NCI-H82 treated with DMSO at 0.1 percent for 48 hours (cell line): Measurements from ENCODE around the gene GUCA1A.
"Not testable (repeated sequence)": the region's sequence is repeated elsewhere in the genome, so short reads cannot be mapped to it uniquely, and the experiment has no call there.

Source experiments
- DNase-seq: peaks from one replicate; lab custom pipeline; 2025; ENCODE audit not compliant: unreplicated experiment; lab: John Stamatoyannopoulos, UW

Gene GUCA1A

GRCh38 chr6:42202131-42202915 lies 29.2 kb downstream of the GUCA1A start:
- peak; percentile 49 for DNase-seq

- DNase-seq: no peak
Measured at GRCh38 chr6:42203183-42203582, 30.0 kb downstream of the GUCA1A start.

- DNase-seq: no peak
Measured at GRCh38 chr6:42204768-42205282, 31.7 kb downstream of the GUCA1A start.

DNA sequence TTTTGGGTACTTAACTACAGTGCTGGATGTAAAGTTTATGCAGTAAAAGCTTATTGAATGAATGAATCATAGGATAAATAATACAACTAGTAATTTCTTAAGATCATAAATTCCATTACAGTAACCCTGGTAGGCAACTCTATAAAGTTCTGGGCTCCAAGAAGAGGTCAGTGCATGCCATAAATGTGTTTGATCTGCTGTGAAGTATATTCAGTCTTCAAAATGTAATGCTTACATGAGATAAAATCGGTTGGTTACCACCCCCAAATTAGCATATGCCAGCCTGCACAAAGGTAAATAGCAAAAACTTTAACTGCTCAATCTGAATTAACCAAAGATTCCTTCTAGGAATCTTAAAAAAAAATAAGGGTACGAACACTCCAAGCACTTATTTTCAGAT lies 34.4 kb downstream of the GUCA1A start:
- not testable (repeated sequence) for DNase-seq

DNA sequence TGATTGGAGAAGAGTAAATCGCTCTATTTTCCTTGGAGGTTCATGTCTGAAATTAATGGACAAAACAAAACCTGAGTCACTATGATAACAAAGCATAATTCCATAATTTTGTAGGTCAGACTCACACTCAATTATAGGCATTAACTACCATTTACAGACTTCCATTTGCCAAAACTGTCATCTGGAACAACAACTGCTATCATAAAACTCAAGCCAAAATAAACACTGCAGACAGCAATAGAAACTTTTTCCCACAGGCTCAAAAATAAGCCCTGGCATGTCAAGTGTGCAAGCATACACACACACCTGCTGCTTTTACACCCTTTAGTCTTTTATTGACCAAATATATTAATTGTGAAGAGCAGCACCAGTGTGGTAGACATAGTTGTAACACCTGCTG lies 37.4 kb downstream of the GUCA1A start:
- DNase-seq: no peak

DNA sequence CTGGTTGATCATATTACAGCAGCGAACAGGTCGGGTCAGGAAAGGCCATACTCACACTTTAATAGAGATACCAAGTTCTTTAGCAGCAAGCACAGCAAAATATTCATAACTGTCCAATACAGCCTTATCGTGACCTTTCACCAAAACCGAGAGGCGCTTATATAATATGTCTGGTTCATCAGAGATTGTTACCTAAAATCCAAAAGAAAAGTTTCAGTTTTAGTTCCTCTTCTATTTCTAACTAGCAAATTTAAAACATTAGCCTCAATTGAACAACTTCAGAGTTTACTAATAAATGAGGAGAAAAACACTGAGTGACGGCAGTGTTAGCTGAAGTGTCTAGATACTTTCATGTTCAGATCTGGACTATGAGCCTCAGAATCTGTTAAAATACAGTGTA lies 38.6 kb downstream of the GUCA1A start:
- no peak for DNase-seq

DNA sequence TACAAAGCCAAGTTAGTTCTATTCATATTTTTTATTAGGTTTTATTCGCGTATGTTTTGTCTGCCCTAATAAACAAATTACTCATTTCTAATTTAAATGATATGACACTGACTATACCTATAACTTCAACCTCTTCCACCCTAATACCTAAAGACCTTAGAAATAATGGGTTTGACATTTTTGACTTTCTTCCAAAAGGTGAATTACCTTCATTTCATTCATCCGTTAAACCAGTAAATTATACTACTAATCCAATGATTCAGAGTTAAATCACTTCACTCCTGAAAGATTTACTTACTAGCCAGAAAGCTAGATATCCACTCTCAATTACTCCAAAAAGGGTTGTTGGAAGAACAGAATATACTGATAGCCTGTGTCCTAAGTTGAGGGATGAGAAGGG lies 39.3 kb downstream of the GUCA1A start:
- no peak for DNase-seq

DNA sequence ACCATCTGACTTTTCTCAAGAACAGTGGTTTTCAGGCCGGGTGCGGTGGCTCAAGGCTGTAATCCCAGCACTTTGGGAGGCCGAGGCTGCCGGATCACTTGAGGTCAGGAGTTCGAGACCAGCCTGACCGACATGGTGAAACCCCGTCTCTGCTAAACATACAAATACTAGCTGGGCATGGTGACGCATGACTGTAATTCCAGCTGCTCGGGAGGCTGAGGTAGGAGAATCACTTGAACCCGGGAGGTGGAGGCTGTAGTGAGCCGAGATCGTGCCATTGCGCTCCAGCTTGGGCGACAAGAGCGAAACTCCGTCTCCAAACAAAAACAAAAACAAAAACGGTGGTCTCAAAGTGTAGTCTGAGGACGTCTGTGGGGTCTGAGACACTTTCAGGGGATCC lies 43.3 kb downstream of the GUCA1A start:
- DNase-seq: not testable (repeated sequence)

DNA sequence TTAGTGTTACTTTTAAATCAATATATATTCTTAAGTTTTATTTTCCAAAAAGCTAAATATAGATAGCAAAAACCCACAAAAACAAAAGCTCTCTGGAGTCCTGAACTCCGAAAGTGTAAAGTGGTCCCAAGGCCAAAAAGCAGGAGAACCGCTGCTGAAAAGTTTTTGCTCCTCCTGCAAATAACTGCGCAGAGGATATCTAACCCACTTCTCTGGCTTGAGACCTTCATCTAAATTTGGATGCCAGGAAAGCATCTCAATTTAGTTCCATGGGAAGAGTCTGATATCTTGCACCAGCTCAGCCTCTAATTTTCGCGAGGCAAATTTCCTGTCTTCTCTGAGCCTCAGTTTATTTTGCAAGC lies 44.0 kb downstream of the GUCA1A start:
- DNase-seq: no peak

DNA sequence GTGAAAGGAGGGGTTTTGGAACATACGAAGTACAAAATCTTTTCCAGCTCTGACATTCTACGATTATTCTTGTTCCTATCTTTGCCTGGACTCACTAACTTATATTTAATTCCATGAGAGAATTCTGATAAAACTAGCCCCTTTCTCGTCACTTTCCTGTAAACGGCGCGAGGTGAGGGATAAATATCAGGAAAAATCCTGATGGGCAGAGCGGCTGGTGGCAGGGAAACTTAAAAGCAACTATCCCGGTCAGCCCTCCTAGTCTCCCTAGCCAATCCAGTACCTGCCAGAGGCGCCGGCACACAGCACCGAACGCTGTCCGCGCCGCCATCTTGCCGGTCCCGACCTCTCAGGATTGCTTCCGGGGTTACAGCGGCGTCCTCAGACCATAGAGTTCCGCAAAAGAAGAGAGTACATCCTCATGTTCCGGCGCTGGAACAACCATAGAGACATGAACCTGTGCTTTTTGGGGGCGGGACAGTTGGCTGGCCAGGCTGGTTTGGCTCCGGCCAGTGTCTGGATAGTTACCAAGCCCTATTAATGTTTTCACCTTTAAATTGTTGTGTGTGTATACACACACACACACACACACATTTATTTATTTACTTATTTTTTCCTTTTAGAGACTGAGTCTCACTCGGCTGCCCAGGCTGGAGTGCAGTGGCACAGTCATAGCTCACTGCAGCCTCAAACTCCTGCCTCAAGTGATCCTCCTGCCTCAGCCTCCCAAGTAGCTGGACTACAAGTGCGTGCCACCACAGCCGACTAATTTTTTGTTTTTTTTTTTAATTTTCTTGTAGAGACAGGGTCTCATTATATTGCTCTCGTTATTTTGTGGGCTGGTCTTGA lies 44.6 kb downstream of the GUCA1A start, which contains the start of gene MRPS10:
TSS of gene MRPS10 (minus strand) at position 343 of the 849 bp plus-strand sequence. CDS start at position 331, 12 bp downstream.
- peak; percentile 90 for DNase-seq

GRCh38 chr6:42220807-42221206 lies 47.6 kb downstream of the GUCA1A start:
- DNase-seq: no peak

- DNase-seq: no peak
Measured at GRCh38 chr6:42221546-42221945, 48.4 kb downstream of the GUCA1A start.

GRCh38 chr6:42222448-42222847 lies 49.3 kb downstream of the GUCA1A start:
- no peak for DNase-seq

DNA sequence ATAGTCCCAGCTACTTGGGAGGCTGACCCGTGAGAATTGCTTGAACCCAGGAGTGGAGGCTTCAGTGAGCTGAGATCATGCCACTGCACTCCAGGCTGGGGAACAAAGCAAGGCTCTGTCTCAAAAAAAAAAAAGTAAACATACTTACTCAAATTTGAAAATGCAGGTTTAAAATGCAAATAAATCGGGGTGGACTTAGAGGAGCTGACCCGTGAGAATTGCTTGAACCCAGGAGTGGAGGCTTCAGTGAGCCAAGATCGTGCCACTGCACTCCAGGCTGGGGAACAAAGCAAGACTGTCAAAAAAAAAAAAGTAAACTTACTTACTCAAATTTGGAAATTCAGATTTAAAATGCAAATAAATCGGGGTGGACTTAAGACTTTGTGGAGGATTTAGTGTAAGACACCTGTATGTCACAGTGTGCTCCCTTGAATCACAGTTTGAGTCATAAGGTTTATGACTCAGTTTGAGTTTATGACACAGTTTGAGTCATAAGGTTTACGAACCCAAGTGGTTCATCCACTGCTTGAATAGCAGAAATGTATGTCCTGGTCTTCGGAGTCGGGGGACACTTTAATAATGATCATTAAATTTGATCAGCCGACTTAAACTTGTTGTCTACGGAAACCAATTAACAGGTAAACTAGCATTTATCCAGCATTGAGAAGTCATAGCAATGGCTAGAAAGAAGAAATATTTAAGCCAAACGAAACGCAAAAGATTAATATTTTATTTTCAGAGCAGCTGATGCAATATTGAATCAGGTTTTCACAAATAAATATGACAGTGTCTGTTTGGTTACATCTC lies 51.3 kb downstream of the GUCA1A start:
- no peak for DNase-seq

GRCh38 chr6:42225029-42225339 lies 51.8 kb downstream of the GUCA1A start:
- no peak for DNase-seq

DNA sequence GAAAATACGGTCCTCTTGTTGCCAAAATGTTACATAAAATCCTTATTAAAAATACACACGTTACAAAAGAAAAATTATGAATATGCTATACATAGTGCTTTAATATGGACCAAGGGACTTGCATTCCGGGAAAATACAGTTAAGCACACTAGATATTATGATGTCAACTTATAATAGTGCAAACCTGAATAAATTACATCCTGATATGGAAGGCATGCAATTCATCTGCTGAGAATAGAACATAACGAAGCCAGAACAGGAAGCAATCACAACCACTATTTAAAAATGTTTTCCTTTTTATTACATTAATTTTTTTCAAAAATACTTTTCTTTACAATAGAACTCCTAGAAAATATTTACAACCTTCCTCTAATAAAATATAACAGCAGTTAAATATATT lies 52.3 kb downstream of the GUCA1A start:
- DNase-seq: no peak

DNA sequence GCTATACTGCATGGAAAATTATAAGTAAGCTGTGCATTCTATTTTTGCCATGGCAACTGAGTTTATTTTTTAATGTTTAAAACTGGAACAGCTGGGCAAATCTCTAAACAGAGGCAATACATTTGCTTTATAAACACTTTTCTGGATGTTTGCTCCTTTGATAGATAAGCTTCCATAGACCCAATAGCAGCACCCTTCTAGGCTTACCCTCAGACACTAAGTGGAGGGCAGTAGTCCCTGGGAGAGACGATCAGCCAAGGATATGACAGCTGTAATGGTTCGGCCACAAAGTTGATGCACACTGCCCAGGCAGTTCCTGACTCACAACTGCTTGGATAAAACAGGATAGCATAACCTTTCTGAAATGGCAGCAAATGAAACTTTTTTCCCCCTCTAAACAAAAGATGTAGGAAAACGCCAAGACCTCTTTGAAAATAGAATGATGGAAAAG lies 53.0 kb downstream of the GUCA1A start:
- DNase-seq: no peak

- DNase-seq: no peak
Measured at GRCh38 chr6:42226645-42227143, 53.5 kb downstream of the GUCA1A start.

DNA sequence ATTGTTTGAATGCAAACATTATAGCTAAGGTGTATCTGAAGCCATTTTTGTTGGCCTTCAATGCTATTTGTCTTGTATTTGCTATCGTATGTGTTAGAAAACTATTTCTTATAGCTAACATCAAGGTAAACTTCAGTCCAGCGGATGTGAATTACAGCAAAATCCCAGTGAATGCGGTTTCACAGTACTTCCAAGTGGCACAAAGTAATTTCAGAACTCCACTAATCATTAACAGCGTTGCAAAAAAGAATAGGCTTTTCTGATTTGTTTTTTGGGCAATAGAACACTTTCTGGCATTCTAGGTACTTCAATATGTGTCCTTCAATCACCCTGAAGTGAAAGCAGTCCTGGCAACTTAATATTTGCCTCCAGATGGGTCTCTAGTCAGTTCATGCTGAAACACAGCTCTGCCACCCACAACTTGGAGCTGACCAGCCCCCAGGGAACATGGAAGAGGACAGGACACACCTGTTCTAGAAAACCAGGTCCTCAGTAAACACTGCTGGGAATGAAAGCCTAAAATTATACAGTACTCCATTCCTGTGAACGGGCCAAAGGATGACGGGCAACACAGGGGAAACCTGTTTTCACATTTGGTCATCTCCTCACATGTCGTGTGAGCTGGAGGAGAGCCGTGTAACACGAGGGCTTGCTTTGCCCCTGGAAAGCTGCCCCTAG lies 54.1 kb downstream of the GUCA1A start:
- no peak for DNase-seq

- no peak for DNase-seq
Measured at GRCh38 chr6:42228305-42228704, 55.1 kb downstream of the GUCA1A start.
